ENCODE measurements around the gene PDCD1. TPM values are rescaled to one million over a fixed set of nuclear protein-coding genes. Genes with fewer than 3 reads are reported as not detected.
"Not testable (repeated sequence)": the region's sequence is repeated elsewhere in the genome, so short reads cannot be mapped to it uniquely, and the experiment has no call there.

Gene PDCD1
- total RNA-seq, 1 donor from 2014 or later: not detected

GRCh38 chr2:241875754-241876527 lies 17.2 kb upstream of the PDCD1 start:
- H3K36me3 ChIP-seq (ENCODE audit: control insufficient read depth, insufficient read depth, low read length); DNase-seq (ENCODE audit: low read depth); H3K4me3 ChIP-seq (ENCODE audit: low read depth, low read length); FAIRE-seq; H3K27me3 ChIP-seq (ENCODE audit: control insufficient read depth, insufficient read depth, low read length): not testable (repeated sequence)
- TF ChIP-seq CTCF (IDR thresholded peaks at IDR 0.05; ENCODE audit: insufficient read depth, low read length, severe bottlenecking): peak; percentile 39

DNA sequence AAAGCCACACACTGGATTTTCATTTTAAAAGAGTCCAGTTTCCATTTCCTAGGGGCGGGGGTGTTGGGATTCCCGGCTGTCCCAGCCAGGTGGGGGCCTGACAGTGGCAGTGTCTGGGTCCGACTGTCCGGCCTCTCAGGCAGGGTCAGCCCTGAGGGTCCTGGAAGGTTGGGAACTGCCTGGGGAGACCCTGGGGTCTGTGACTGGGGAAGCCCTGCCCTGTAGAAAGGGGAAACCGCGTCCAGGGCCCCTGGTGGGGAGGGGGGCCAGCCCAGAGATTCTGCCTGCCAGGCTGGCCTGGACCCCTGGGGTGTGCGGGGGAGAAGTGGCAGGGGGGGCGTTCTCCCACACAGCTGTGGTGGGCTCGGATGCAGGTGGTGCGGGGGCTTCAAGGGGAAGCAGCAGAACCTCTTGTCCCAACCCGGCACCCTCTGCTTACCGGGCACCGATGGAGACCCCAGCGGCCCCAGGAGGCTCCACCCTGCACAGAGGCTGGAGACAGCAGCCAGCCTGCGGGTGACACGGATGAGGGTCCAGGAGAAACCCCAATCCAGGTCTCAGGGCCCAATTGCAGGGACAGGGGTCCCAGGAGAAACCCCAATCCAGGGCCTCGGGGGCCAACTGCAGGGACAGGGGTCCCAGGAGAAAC lies 15.7 kb upstream of the PDCD1 start:
- DNase-seq (ENCODE audit: low read depth) (no peak), FAIRE-seq (no peak)
- Histone ChIP-seq H3K27me3 (ENCODE audit: control insufficient read depth, insufficient read depth, low read length) (no peaks in the 10 kb centered on the region), H3K36me3 (ENCODE audit: control insufficient read depth, insufficient read depth, low read length) (no peaks in the 10 kb centered on the region), H3K4me3 (ENCODE audit: low read depth, low read length) (no peak overlapping the region)
- no peak for TF ChIP-seq CTCF (IDR thresholded peaks at IDR 0.05; ENCODE audit: insufficient read depth, low read length, severe bottlenecking)

DNA sequence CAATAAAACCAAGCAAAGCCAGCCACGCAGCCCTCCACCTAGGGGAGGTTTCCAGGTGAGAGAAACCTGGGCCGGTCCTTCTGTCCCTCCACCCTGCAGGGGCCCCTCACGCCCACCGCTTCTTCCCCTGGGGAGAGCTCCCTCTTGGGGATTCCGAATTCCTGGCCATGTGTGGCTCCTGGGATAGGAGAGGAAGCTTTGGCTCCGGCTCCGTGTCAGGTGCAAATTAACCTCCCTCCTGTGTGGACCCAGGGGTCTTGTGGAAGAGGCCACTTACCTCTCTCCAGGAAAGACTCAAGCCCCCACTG lies 15.1 kb upstream of the PDCD1 start:
- FAIRE-seq (no peak), DNase-seq (ENCODE audit: low read depth) (no peak)
- TF ChIP-seq CTCF (IDR thresholded peaks at IDR 0.05; ENCODE audit: insufficient read depth, low read length, severe bottlenecking): no peak
- Histone ChIP-seq H3K4me3 (ENCODE audit: low read depth, low read length) (no peak overlapping the region), H3K36me3 (ENCODE audit: control insufficient read depth, insufficient read depth, low read length) (no peaks in the 10 kb centered on the region), H3K27me3 (ENCODE audit: control insufficient read depth, insufficient read depth, low read length) (no peaks in the 10 kb centered on the region)

GRCh38 chr2:241873081-241873802 lies 14.5 kb upstream of the PDCD1 start:
- Histone ChIP-seq H3K27me3 (ENCODE audit: control insufficient read depth, insufficient read depth, low read length) (no peaks in the 10 kb centered on the region), H3K36me3 (ENCODE audit: control insufficient read depth, insufficient read depth, low read length) (no peaks in the 10 kb centered on the region), H3K4me3 (ENCODE audit: low read depth, low read length) (no peak overlapping the region)
- FAIRE-seq (no peak), DNase-seq (ENCODE audit: low read depth) (no peak)
- TF ChIP-seq CTCF (IDR thresholded peaks at IDR 0.05; ENCODE audit: insufficient read depth, low read length, severe bottlenecking): no peak

- FAIRE-seq (no peak), DNase-seq (ENCODE audit: low read depth) (no peak)
- no peaks in the 10 kb centered on the region for H3K36me3 ChIP-seq (ENCODE audit: control insufficient read depth, insufficient read depth, low read length)
- TF ChIP-seq CTCF (IDR thresholded peaks at IDR 0.05; ENCODE audit: insufficient read depth, low read length, severe bottlenecking): no peak
- no peaks in the 10 kb centered on the region for H3K27me3 ChIP-seq (ENCODE audit: control insufficient read depth, insufficient read depth, low read length)
- H3K4me3 ChIP-seq (ENCODE audit: low read depth, low read length): no peak overlapping the region
Measured at GRCh38 chr2:241872313-241872642, 13.6 kb upstream of the PDCD1 start.
